HUDEP-2 (cell line): ENCODE data around the gene SPO11.

Experiments
- DNase-seq, 76 experiments: peaks; one replicate each; lab custom pipeline; 2025; ENCODE audit not compliant: unreplicated experiment in 76 of 76; lab: John Stamatoyannopoulos, UW

The SPO11 gene

GRCh38 chr20:57309544-57310115 is 20.0 kb upstream of the SPO11 start:
- DNase-seq: no peak

- DNase-seq: no peak
Observed at GRCh38 chr20:57310821-57311514, 18.6 kb upstream of the SPO11 start.

- DNase-seq: no peak
Observed at GRCh38 chr20:57312138-57312537, 17.5 kb upstream of the SPO11 start.

GRCh38 chr20:57313230-57313629 is 16.4 kb upstream of the SPO11 start:
- DNase-seq: no peak

GRCh38 chr20:57313951-57314350 is 15.7 kb upstream of the SPO11 start:
- DNase-seq: no peak

- no peak for DNase-seq
Observed at GRCh38 chr20:57315083-57315975, 14.3 kb upstream of the SPO11 start.

- no peak for DNase-seq
Observed at GRCh38 chr20:57315976-57316480, 13.6 kb upstream of the SPO11 start.

GRCh38 chr20:57316795-57317201 is 12.8 kb upstream of the SPO11 start:
- DNase-seq: no peak

GRCh38 chr20:57317316-57317788 is 12.3 kb upstream of the SPO11 start:
- DNase-seq: no peak

- DNase-seq: no peak
Observed at GRCh38 chr20:57317789-57318371, 11.7 kb upstream of the SPO11 start.

GRCh38 chr20:57319584-57319983 is 10.0 kb upstream of the SPO11 start:
- DNase-seq: no peak

- no peak for DNase-seq
Observed at GRCh38 chr20:57320358-57320757, 9.2 kb upstream of the SPO11 start.

GRCh38 chr20:57321142-57321541 is 8.5 kb upstream of the SPO11 start:
- no peak for DNase-seq

- DNase-seq: no peak
Observed at GRCh38 chr20:57322476-57322875, 7.1 kb upstream of the SPO11 start.

GRCh38 chr20:57323034-57323433 is 6.6 kb upstream of the SPO11 start:
- DNase-seq: no peak

GRCh38 chr20:57325632-57326356 is 3.8 kb upstream of the SPO11 start:
- no peak for DNase-seq

- DNase-seq: no peak
Observed at GRCh38 chr20:57326667-57327455, 2.7 kb upstream of the SPO11 start.

- DNase-seq: no peak
Observed at GRCh38 chr20:57327820-57328219, 1.8 kb upstream of the SPO11 start.

- DNase-seq: no peak
Observed at GRCh38 chr20:57330998-57331397, 1.4 kb downstream of the SPO11 start.
